ENCODE results near the gene G6PC3. TPM values are rescaled to one million over a fixed set of nuclear protein-coding genes. Genes with fewer than 3 reads are reported as not detected.

Gene G6PC3
- total RNA-seq, 1 donor from 2014 or later, result 113 TPM

DNA sequence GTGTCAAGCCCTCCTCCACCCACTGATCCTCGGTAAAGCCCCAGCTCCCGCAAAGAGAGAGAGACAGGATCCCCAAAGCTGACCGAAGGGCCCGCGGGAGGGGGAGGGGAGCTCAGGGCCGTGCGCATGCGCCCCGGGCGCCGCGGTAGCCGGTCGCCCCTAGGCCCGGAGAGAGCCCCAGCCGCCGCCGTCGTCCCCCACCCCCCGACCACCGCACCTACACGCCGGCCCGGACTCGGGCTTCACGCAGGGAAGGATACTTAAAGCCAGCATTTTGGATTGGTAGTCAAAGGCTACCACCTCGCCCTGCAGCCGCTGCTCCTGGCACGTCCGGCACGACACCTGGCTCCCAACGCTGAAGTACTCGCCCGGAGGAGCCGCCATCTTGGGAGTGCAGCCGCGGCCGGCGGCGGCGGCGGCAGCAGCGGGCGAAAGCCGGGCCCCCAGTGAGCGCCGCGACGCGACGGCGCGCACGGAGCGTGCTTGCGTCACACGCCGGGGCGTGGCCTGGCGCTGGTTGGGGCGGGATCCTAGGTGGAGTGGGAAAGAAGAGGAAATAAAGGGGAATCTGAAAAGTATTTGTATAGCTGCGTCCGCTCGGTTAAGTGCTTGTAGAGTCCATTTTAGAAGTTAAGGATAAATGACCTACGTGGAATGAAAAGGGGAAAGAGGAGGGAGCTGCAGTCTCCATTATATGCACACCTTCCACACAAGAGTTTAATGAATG lies 4.2 kb upstream of the G6PC3 start, which contains the start of gene LSM12:
TSS of gene LSM12 (minus strand) at position 468 of the 727 bp plus-strand sequence. CDS start at position 384, 84 bp downstream.
- Mint-ChIP-seq H3K9me3 (ENCODE audit: unreplicated experiment) (no peaks in the 10 kb centered on the region), H3K27ac (ENCODE audit: unreplicated experiment) (peak within 1 kb of the TSS; percentile 98), H3K4me3 (ENCODE audit: unreplicated experiment) (peak within 1 kb of the TSS; percentile 95)

DNA sequence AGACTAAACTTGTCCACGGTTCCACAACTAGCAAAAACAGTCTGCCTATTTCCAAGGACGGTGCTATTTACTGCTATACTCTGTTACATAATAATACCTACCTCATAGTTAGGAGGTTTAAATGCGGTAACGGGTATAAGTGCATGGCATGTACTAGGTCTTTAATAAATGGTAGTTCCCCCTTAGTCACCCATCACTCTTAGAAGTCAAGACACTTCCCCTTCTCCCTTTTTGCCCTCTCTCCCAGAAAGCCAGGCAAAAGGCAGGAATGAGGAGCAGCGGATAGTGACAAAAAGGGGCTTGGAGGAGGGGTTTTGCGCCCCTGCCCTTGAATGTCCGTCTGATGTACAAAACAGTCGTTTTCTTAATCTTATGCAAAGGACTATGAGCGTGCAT lies 3.0 kb upstream of the G6PC3 start:
- Mint-ChIP-seq H3K9me3 (ENCODE audit: unreplicated experiment) (no peaks in the 10 kb centered on the region), H3K4me3 (ENCODE audit: unreplicated experiment) (peak overlapping the region; percentile 95), H3K36me3 (ENCODE audit: low read depth, unreplicated experiment) (no peaks in the 10 kb centered on the region), H3K27me3 (ENCODE audit: unreplicated experiment) (peaks cover 20% of the 10 kb centered on the region), H3K27ac (ENCODE audit: unreplicated experiment) (no peak overlapping the region), H3K4me1 (ENCODE audit: unreplicated experiment) (peaks cover 35% of the 10 kb centered on the region)
- TF ChIP-seq, protein P1, sequence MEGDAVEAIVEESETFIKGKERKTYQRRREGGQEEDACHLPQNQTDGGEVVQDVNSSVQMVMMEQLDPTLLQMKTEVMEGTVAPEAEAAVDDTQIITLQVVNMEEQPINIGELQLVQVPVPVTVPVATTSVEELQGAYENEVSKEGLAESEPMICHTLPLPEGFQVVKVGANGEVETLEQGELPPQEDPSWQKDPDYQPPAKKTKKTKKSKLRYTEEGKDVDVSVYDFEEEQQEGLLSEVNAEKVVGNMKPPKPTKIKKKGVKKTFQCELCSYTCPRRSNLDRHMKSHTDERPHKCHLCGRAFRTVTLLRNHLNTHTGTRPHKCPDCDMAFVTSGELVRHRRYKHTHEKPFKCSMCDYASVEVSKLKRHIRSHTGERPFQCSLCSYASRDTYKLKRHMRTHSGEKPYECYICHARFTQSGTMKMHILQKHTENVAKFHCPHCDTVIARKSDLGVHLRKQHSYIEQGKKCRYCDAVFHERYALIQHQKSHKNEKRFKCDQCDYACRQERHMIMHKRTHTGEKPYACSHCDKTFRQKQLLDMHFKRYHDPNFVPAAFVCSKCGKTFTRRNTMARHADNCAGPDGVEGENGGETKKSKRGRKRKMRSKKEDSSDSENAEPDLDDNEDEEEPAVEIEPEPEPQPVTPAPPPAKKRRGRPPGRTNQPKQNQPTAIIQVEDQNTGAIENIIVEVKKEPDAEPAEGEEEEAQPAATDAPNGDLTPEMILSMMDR (IDR thresholded peaks at IDR 0.05; ENCODE audit: unreplicated experiment), result no peak
- DNase-seq (ENCODE audit: low spot score), result no peak

More for the DNA sequence above, 4.2 kb upstream of the G6PC3 start, which contains the start of gene LSM12:
- TF ChIP-seq, protein P1 (IDR thresholded peaks at IDR 0.05; ENCODE audit: unreplicated experiment), result no peak
- peaks cover 18% of the 10 kb centered on the region for H3K27me3 Mint-ChIP-seq (ENCODE audit: unreplicated experiment)
- peak; percentile 94 for DNase-seq (ENCODE audit: low spot score)
- peaks cover 9% of the 10 kb centered on the region for H3K36me3 Mint-ChIP-seq (ENCODE audit: low read depth, unreplicated experiment)
- peaks cover 28% of the 10 kb centered on the region for H3K4me1 Mint-ChIP-seq (ENCODE audit: unreplicated experiment)

DNA sequence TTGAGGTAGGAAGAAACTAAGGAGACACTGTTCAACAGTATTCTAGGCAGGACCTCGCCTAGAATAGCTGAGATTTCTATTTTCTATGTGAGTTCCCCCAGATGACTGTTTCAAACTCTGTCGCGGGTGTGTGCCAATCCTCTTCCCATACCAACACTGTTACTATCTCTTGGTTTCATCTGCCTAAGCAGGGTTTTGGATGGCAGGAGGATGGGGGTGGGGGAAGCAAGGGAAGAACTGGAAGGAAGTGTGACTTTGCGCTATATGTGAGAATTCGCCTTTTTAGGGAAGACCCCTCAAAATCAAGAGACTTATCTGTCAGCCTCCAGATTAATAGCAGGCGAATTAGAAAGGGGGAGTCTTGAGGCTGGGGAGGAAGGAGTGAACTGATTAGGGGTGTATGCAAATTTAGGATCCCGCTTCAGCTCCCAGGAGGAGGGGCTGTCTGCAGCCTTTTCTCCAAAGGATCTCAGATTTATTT lies 521 bp upstream of the G6PC3 start:
- Mint-ChIP-seq H3K4me3 (ENCODE audit: unreplicated experiment) (peak overlapping the region; percentile 97), H3K36me3 (ENCODE audit: low read depth, unreplicated experiment) (no peaks in the 10 kb centered on the region), H3K27me3 (ENCODE audit: unreplicated experiment) (peaks cover 20% of the 10 kb centered on the region), H3K27ac (ENCODE audit: unreplicated experiment) (peak overlapping the region; percentile 87), H3K4me1 (ENCODE audit: unreplicated experiment) (peaks cover 33% of the 10 kb centered on the region), H3K9me3 (ENCODE audit: unreplicated experiment) (no peaks in the 10 kb centered on the region)
- no peak for DNase-seq (ENCODE audit: low spot score)
- TF ChIP-seq, protein P1 (IDR thresholded peaks at IDR 0.05; ENCODE audit: unreplicated experiment), result no peak

DNA sequence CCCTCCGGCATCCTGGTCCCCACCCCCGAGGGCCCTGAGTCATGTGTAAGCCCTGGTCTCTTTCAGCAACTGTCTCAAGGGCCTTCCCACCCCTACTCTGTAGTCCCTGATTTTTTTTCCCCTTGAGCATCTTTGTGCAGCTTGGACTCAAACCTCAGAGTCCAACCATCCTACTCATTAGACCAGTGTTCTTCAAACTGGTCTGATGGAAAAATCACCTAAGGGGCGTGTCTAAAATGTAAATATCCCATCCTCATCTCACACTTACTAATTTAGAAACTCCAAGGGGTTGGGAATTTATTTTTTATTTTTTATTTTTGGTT lies 624 bp downstream of the G6PC3 start:
- H3K27ac Mint-ChIP-seq (ENCODE audit: unreplicated experiment), result peak overlapping the region; percentile 87
- peak overlapping the region; percentile 97 for H3K4me3 Mint-ChIP-seq (ENCODE audit: unreplicated experiment)
- DNase-seq (ENCODE audit: low spot score), result no peak
- H3K27me3 Mint-ChIP-seq (ENCODE audit: unreplicated experiment), result peaks cover 14% of the 10 kb centered on the region
- peaks cover 27% of the 10 kb centered on the region for H3K4me1 Mint-ChIP-seq (ENCODE audit: unreplicated experiment)
- no peaks in the 10 kb centered on the region for H3K9me3 Mint-ChIP-seq (ENCODE audit: unreplicated experiment)
- TF ChIP-seq, protein P1 (IDR thresholded peaks at IDR 0.05; ENCODE audit: unreplicated experiment), result no peak
- H3K36me3 Mint-ChIP-seq (ENCODE audit: low read depth, unreplicated experiment), result peaks cover 8% of the 10 kb centered on the region

DNA sequence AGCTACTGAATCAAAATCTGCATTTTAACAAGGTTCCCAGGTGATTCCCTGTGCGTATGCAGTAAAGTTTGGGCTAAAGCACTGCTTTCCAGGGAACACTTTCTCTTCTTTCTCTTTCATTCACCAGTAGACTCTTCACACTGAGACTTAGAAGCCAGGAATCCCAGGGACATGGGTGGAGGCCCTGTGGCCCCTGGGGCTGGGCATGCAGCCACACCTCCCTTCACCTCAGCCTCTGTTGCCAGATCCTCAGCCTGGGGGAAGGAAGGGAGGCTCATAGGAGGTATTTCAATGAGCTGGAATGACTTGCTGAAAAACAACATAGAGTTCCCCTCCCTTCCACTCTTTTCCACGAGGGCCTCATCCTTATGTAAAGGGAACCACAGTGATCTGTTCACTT lies 1.2 kb downstream of the G6PC3 start:
- TF ChIP-seq, protein P1 (IDR thresholded peaks at IDR 0.05; ENCODE audit: unreplicated experiment), result no peak
- Mint-ChIP-seq H3K4me3 (ENCODE audit: unreplicated experiment) (peak overlapping the region; percentile 97), H3K9me3 (ENCODE audit: unreplicated experiment) (no peaks in the 10 kb centered on the region), H3K27ac (ENCODE audit: unreplicated experiment) (peak overlapping the region; percentile 44), H3K27me3 (ENCODE audit: unreplicated experiment) (peaks cover 15% of the 10 kb centered on the region), H3K36me3 (ENCODE audit: low read depth, unreplicated experiment) (peaks cover 14% of the 10 kb centered on the region), H3K4me1 (ENCODE audit: unreplicated experiment) (peaks cover 29% of the 10 kb centered on the region)
- no peak for DNase-seq (ENCODE audit: low spot score)

All from endothelial cell (in vitro differentiated cells).